T47D (cell line): Measurements from ENCODE around the gene GNAI2.
"Not testable (repeated sequence)": the region's sequence is repeated elsewhere in the genome, so short reads cannot be mapped to it uniquely, and the experiment has no call there.

Source experiments
- DNase-seq, 2 experiments: peaks; one replicate each; pipeline versions ENCODE4 v3.0.0 to v3.0.0-alpha.2; 2011 to 2012; ENCODE audit warnings: low read depth in 1 of 2, low spot score in 1 of 2
- JUND ChIP-seq: IDR thresholded peaks from 2 replicates; pipeline ENCODE4 v1.6.1; 2012; ENCODE audit warnings: low read depth
- in situ Hi-C: cut with HindIII; loops from 2 replicates; pipeline ENCODE4 v1.10.0; 2016; ENCODE audit warnings: low sequenced_read_pairs, low pct_unique_long_range_greater_than_20kb

The GNAI2 gene

GRCh38 chr3:50275996-50276761, 40.2 kb downstream of the GNAI2 start:
- no peak for TF ChIP-seq JUND
- DNase-seq: no peak
- in situ Hi-C loops: no loop called here

GRCh38 chr3:50276762-50277101, 40.7 kb downstream of the GNAI2 start:
- in situ Hi-C loops: no loop called here
- DNase-seq: no peak
- TF ChIP-seq JUND: no peak

GRCh38 chr3:50278123-50278879, 42.3 kb downstream of the GNAI2 start:
- in situ Hi-C loops: no loop called here
- no peak for TF ChIP-seq JUND
- DNase-seq: no peak

GRCh38 chr3:50278880-50279224, 42.8 kb downstream of the GNAI2 start, which contains the start of gene LSMEM2:
TSS of gene LSMEM2 (plus strand) at chr3:50279087. CDS start at chr3:50279114, 27 bp downstream.
- in situ Hi-C loops: no loop called here
- no peak for TF ChIP-seq JUND
- DNase-seq: no peak

GRCh38 chr3:50279255-50280016, 43.4 kb downstream of the GNAI2 start:
- in situ Hi-C loops: no loop called here
- no peak for TF ChIP-seq JUND
- DNase-seq: no peak

- in situ Hi-C loops, DNase-seq: not testable (repeated sequence)
Observed at GRCh38 chr3:50284121-50284520, 48.1 kb downstream of the GNAI2 start.

GRCh38 chr3:50286322-50287227, 50.6 kb downstream of the GNAI2 start:
- no peak for TF ChIP-seq JUND
- in situ Hi-C loops: no loop called here
- no peak for DNase-seq

GRCh38 chr3:50287262-50287661, 51.3 kb downstream of the GNAI2 start:
- no peak for TF ChIP-seq JUND
- DNase-seq: no peak
- in situ Hi-C loops: no loop called here

- no peak for DNase-seq
- in situ Hi-C loops: no loop called here
- no peak for TF ChIP-seq JUND
Observed at GRCh38 chr3:50288387-50289007, 52.5 kb downstream of the GNAI2 start.

- no peak for DNase-seq
- TF ChIP-seq JUND: no peak
- in situ Hi-C loops: no loop called here
Observed at GRCh38 chr3:50289130-50289529, 53.1 kb downstream of the GNAI2 start.

- no peak for DNase-seq
- TF ChIP-seq JUND: no peak
- in situ Hi-C loops: no loop called here
Observed at GRCh38 chr3:50290161-50290641, 54.2 kb downstream of the GNAI2 start.
